Measurements from ENCODE around the gene RAB44.

DNA sequence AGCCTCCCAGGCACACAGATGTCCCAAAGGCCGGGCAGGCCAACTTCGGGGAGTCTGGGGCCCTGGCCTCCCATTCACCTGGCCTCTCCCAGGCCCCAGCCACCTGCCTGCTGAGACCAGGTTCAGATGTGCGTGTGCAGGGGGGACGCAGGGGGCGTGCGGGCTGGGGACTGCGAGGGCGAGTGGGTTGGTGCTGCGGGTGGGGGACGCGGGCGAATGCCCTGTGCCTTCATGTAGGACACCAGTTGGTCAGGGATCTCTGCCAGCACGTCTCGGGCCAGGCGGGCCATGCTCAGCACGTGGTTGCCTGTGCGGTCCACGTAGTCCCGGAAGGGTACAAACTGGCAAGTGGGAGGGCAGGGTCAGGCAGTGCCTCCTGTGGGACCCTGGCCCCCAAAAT, 44.5 kb downstream of the RAB44 start:
- no peak for TF ChIP-seq CTCF (IDR thresholded peaks at IDR 0.05)
- no peak for TF ChIP-seq EP300 (IDR thresholded peaks at IDR 0.05)
